Fibroblast of lung (primary cell): ENCODE results near the gene ETFB. TPM values are rescaled to one million over a fixed set of nuclear protein-coding genes. Genes with fewer than 3 reads are reported as not detected.

Experiments
- DNase-seq, 2 donors: peaks; one replicate each; pipeline versions ENCODE4 v3.0.0 to v3.0.0-alpha.2; 2010; ENCODE audit warnings: low read depth in 2 of 2
- H2AFZ ChIP-seq: 2 replicates; pipeline ENCODE4 v1.5.1; 2012; ENCODE audit warnings: low read length, control low read depth, inconsistent platforms
- H3K27ac ChIP-seq: 2 replicates; pipeline ENCODE4 v1.5.1; 2011; ENCODE audit warnings: low read length, control low read depth; ENCODE audit not compliant: insufficient read depth
- H3K27me3 ChIP-seq: 2 replicates; pipeline ENCODE4 v1.5.1; 2011; ENCODE audit warnings: mild to moderate bottlenecking, low read length; ENCODE audit not compliant: control insufficient read depth, insufficient read depth
- H3K36me3 ChIP-seq: 2 replicates; pipeline ENCODE4 v1.5.1; 2011; ENCODE audit warnings: low read length; ENCODE audit not compliant: control insufficient read depth, insufficient read depth
- H3K4me1 ChIP-seq: 2 replicates; pipeline ENCODE4 v1.5.1; 2011; ENCODE audit warnings: low read length; ENCODE audit not compliant: control insufficient read depth, insufficient read depth; ENCODE audit errors: extremely low read depth
- H3K4me2 ChIP-seq: 2 replicates; pipeline ENCODE4 v1.5.1; 2011; ENCODE audit warnings: low read length, control low read depth; ENCODE audit not compliant: insufficient read depth; ENCODE audit errors: extremely low read depth
- H3K4me3 ChIP-seq, 4 experiments: fragments of 200-600 bp in 1 of 4; sonication (generic) in 1 of 4; replicated peaks in 1 of 4; 2 replicates each; pipeline ENCODE4 v1.5.1; 2011 to 2016; ENCODE audit warnings: low read length in 4 of 4, low read depth in 3 of 4, mild to moderate bottlenecking in 3 of 4, control low read depth in 2 of 4, inconsistent platforms in 1 of 4, mixed read lengths in 1 of 4; ENCODE audit not compliant: insufficient read depth in 1 of 4; ENCODE audit errors: control extremely low read depth in 1 of 4
- H3K79me2 ChIP-seq: 2 replicates; pipeline ENCODE4 v1.5.1; 2012; ENCODE audit warnings: mild to moderate bottlenecking, low read length, inconsistent platforms; ENCODE audit not compliant: control insufficient read depth, insufficient read depth
- H3K9ac ChIP-seq: 2 replicates; pipeline ENCODE4 v1.5.1; 2011; ENCODE audit warnings: mild to moderate bottlenecking, low read length, control low read depth; ENCODE audit not compliant: insufficient read depth
- H3K9me3 ChIP-seq: 2 replicates; pipeline ENCODE4 v1.5.1; 2012; ENCODE audit warnings: low read depth, low read length; ENCODE audit not compliant: control insufficient read depth, insufficient read depth
- H4K20me1 ChIP-seq: 2 replicates; pipeline ENCODE4 v1.5.1; 2011; ENCODE audit warnings: low read length; ENCODE audit not compliant: control insufficient read depth, insufficient read depth; ENCODE audit errors: extremely low read depth
- CTCF ChIP-seq, 2 donors: IDR thresholded peaks in 1 of 2; conservative IDR thresholded peaks in 1 of 2; 1 replicate in 1 of 2; 2 replicates in 1 of 2; pipeline ENCODE4 v1.5.1; 2011 to 2012; ENCODE audit warnings: low read length in 2 of 2, control low read depth in 1 of 2, inconsistent platforms in 1 of 2, low read depth in 1 of 2, mild to moderate bottlenecking in 1 of 2
- EZH2 ChIP-seq: IDR thresholded peaks from 2 replicates; pipeline ENCODE4 v1.5.1; 2012; ENCODE audit warnings: low read length, control low read depth, mild to moderate bottlenecking; ENCODE audit errors: missing control alignments
- polyA minus RNA-seq: library from RNA; depleted of rRNA, polyadenylated mRNA; stranded (reverse); fragments of >200 nt; gene quantifications from 2 replicates; pipeline ENCODE4 v1.2.3, GENCODE V29; 2011; ENCODE audit warnings: low replicate concordance
- polyA plus RNA-seq, 2 donors: library from polyadenylated mRNA; depleted of rRNA in 1 of 2; stranded (reverse) in 1 of 2; unstranded in 1 of 2; fragments of >200 nt; gene quantifications; 2 replicates each; pipeline ENCODE4 v1.2.1, GENCODE V29; 2011 to 2012; ENCODE audit warnings: missing spikeins in 1 of 2
- total RNA-seq: library from RNA; depleted of rRNA; stranded (reverse); fragments of >200 nt; gene quantifications from 2 replicates; pipeline ENCODE4 v1.2.1, GENCODE V29; 2014

The ETFB gene
- 71.7 and 123 TPM in 2 replicates for total RNA-seq
- polyA plus RNA-seq, result 84.4 and 101 TPM in 2 replicates
- polyA plus RNA-seq (2012), result 126 and 159 TPM in 2 replicates
- 30.1 and 49.9 TPM in 2 replicates for polyA minus RNA-seq

- Histone ChIP-seq H3K27me3 (no peaks in the 10 kb centered on the region), H3K4me2 (peak within 1 kb of the TSS; percentile 100), H4K20me1 (no peaks in the 10 kb centered on the region), H3K79me2 (peaks cover 4% of the 10 kb centered on the region), H2AFZ (peak within 1 kb of the TSS; percentile 95), H3K9ac (peak within 1 kb of the TSS; percentile 84), H3K36me3 (no peaks in the 10 kb centered on the region), H3K4me3 (peak within 1 kb of the TSS; percentile 90 to 98 (median 95)), H3K4me1 (peaks cover 13% of the 10 kb centered on the region), H3K9me3 (no peaks in the 10 kb centered on the region), H3K27ac (peak within 1 kb of the TSS; percentile 89)
- DNase-seq, result no peak
- TF ChIP-seq CTCF (conservative IDR thresholded peaks at IDR 0.05 in 1 of 2, IDR thresholded peaks at IDR 0.05 in 1 of 2; ENCODE audit: low read depth in 1 of 2, low read length in 2 of 2), result no peak
- no peak for TF ChIP-seq EZH2
Observed at GRCh38 chr19:51365965-51366388, at the start of gene ETFB. Gene ETFB (minus strand): TSS chr19:51366388. CDS start chr19:51366326, 62 bp downstream.

- Histone ChIP-seq H3K9ac (no peak overlapping the region), H3K36me3 (no peaks in the 10 kb centered on the region), H3K79me2 (no peaks in the 10 kb centered on the region)
Observed at GRCh38 chr19:51415187-51415586, 49.0 kb upstream of the ETFB start.

More at GRCh38 chr19:51415187-51415586, 49.0 kb upstream of the ETFB start:
- H3K27me3 ChIP-seq, result no peaks in the 10 kb centered on the region
- DNase-seq, result no peak
- H3K27ac ChIP-seq, result no peak overlapping the region
- H3K4me1 ChIP-seq, result no peaks in the 10 kb centered on the region
- no peak overlapping the region for H3K4me2 ChIP-seq
- H4K20me1 ChIP-seq, result no peaks in the 10 kb centered on the region
- H3K4me3 ChIP-seq, result no peak overlapping the region
- no peak overlapping the region for H2AFZ ChIP-seq
- no peaks in the 10 kb centered on the region for H3K9me3 ChIP-seq
- TF ChIP-seq CTCF (conservative IDR thresholded peaks at IDR 0.05 in 1 of 2, IDR thresholded peaks at IDR 0.05 in 1 of 2; ENCODE audit: low read depth in 1 of 2, low read length in 2 of 2) (no peak), EZH2 (no peak)
